WI38 (cell line): Measurements from ENCODE around the gene RBMS2.
A peak's percentile ranks its signal among the peaks of the same experiment; 100 is the strongest.

Experiments
- H3K4me3 ChIP-seq: 2 replicates; pipeline ENCODE4 v1.5.1; 2011; ENCODE audit warnings: low read depth, mild to moderate bottlenecking, control low read depth, low read length
- CTCF ChIP-seq: IDR thresholded peaks from 2 replicates; pipeline ENCODE4 v1.5.1; 2012; ENCODE audit warnings: low read depth, mild to moderate bottlenecking, control low read depth, low read length

Gene RBMS2

DNA sequence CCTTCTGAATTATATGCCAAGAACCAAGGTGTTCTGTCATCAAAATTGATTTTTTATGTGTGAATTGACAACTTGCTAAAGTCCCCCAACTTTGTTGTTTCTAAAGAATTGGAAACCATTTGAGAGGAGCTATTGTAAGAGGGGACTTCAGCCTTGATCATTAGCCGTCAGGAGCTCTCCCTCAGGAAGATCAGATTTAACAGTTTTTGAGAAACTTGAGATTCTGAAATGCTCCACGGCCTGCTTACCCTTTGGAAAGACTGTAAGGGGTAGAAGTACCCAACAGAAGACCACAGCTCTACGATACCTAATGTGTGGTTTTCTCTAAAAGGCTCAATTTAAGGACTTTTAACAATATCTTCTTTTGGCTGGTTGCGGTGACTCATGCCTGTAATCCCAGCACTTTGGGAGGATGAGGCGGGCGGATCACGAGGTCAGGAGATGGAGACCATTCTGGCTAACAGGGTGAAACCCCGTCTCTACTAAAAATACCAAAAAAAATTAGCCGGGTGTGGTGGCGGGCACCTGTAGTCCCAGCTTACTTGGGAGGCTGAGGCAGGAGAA, 57.4 kb downstream of the RBMS2 start:
- H3K4me3 ChIP-seq: no peak overlapping the region
- no peak for TF ChIP-seq CTCF

- H3K4me3 ChIP-seq: no peak overlapping the region
- no peak for TF ChIP-seq CTCF
Measured at GRCh38 chr12:56581418-56582145, 60.0 kb downstream of the RBMS2 start.

DNA sequence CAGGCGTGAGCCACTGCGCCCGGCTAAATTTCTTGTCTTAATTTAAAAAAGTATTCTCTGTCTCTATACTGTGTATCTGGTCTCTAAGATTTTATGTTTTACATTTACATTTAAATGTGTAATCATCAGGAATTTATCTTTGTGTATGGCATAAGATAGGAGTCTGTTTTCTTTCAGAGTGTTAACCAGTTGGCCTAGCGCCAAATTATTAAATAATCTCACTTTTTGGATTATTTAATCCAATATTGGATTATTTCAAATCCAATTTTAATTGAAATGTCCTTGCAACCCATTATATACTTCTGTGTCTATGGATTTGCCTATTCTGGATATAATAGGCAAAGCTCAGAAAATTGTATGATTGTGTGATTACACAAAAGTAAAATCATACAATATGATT, 63.5 kb downstream of the RBMS2 start:
- H3K4me3 ChIP-seq: no peak overlapping the region
- TF ChIP-seq CTCF: no peak

GRCh38 chr12:56589783-56590182, 68.2 kb downstream of the RBMS2 start:
- no peak overlapping the region for H3K4me3 ChIP-seq

DNA sequence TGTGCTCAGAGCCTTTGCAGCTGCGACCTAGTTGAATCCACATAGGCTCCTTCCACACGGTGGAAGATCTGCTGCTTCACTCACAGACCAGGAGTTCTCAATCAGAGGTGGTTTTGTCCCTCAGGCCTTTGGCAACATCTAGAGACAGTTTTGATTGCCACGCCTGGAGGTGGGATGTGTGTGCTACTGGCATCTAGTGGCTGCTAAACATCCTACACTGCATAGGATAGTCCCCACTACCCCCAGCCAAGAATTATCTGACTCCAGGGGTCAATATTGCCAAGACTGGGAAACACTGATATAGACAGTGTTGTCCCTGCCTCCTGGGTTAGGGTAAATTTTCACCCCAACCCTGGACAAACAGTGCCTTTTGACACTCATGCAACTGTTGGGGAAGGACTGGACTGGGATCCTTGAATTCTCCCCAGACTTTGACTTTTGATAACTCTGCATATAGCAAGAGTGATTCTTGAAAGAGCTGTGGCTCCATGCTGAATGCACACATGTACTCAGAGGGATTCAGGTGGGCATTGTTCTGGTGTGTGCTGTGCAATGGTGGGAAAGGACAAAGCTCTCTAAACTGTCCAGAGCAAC, 68.7 kb downstream of the RBMS2 start:
- no peak overlapping the region for H3K4me3 ChIP-seq
- TF ChIP-seq CTCF: peak; percentile 45

More at GRCh38 chr12:56589783-56590182, 68.2 kb downstream of the RBMS2 start:
- TF ChIP-seq CTCF: no peak

- TF ChIP-seq CTCF: no peak
Measured at GRCh38 chr12:56591126-56591525, 69.5 kb downstream of the RBMS2 start.

GRCh38 chr12:56591961-56592360, 70.3 kb downstream of the RBMS2 start:
- no peak for TF ChIP-seq CTCF
- H3K4me3 ChIP-seq: no peak overlapping the region

More at GRCh38 chr12:56591126-56591525, 69.5 kb downstream of the RBMS2 start:
- H3K4me3 ChIP-seq: no peak overlapping the region
